Neural cell (in vitro differentiated cells): ENCODE measurements around the gene LRRC46. TPM values are rescaled to one million over a fixed set of nuclear protein-coding genes. Genes with fewer than 3 reads are reported as not detected.

ENCODE experiments used
- H2AFZ ChIP-seq: fragments of 200-600, 300-800 bp; sonication (generic), shearing (Covaris generic); 2 replicates; pipeline ENCODE4 v1.6.0; 2014; ENCODE audit warnings: low read depth, mild to moderate bottlenecking, antibody characterized with exemption, low read length, moderate library complexity
- H3F3A ChIP-seq: fragments of 200-600 bp; shearing (Covaris generic); 2 replicates; pipeline ENCODE4 v1.6.1; 2016; ENCODE audit warnings: mild to moderate bottlenecking, moderate library complexity, mixed read lengths, antibody characterized with exemption, low read length; ENCODE audit not compliant: insufficient read depth, poor library complexity, severe bottlenecking
- H3K27ac ChIP-seq: fragments of 200-600, 300-800 bp; sonication (generic), shearing (Covaris generic); 2 replicates; pipeline ENCODE4 v1.5.1; 2014; ENCODE audit warnings: mild to moderate bottlenecking, low read length, moderate library complexity
- H3K27me3 ChIP-seq: fragments of 300-800, 200-600 bp; sonication (generic), shearing (Covaris generic); 2 replicates; pipeline ENCODE4 v1.6.0; 2014; ENCODE audit warnings: mild to moderate bottlenecking, low read depth, low read length, moderate library complexity; ENCODE audit not compliant: insufficient read depth
- H3K36me3 ChIP-seq: fragments of 300-800, 200-600 bp; sonication (generic), shearing (Covaris generic); 2 replicates; pipeline ENCODE4 v1.5.1; 2014; ENCODE audit warnings: mild to moderate bottlenecking, antibody characterized with exemption, low read length, moderate library complexity; ENCODE audit not compliant: insufficient read depth
- H3K4me2 ChIP-seq: fragments of 300-800, 200-600 bp; sonication (generic), shearing (Covaris generic); 2 replicates; pipeline ENCODE4 v1.6.0; 2014; ENCODE audit warnings: mild to moderate bottlenecking, low read length
- H3K4me3 ChIP-seq: fragments of 300-800, 200-600 bp; sonication (generic), shearing (Covaris generic); 2 replicates; pipeline ENCODE4 v1.5.1; 2014; ENCODE audit warnings: mild to moderate bottlenecking, low read length, moderate library complexity
- H3K79me2 ChIP-seq: fragments of 200-600 bp; shearing (Covaris generic); replicated peaks from 2 replicates; pipeline ENCODE4 v1.6.0; 2014; ENCODE audit warnings: mild to moderate bottlenecking, low read length, moderate library complexity; ENCODE audit not compliant: insufficient read depth
- H3K9ac ChIP-seq: fragments of 300-800, 200-600 bp; sonication (generic), shearing (Covaris generic); 2 replicates; pipeline ENCODE4 v1.6.1; 2016; ENCODE audit warnings: mild to moderate bottlenecking, low read length, mixed read lengths
- H3K9me2 ChIP-seq: fragments of 200-600 bp; shearing (Covaris generic); 2 replicates; pipeline ENCODE4 v1.6.1; 2016; ENCODE audit warnings: mild to moderate bottlenecking, low read length, mixed read lengths; ENCODE audit not compliant: insufficient read depth
- H3K9me3 ChIP-seq: fragments of 200-600, 300-800 bp; sonication (generic), shearing (Covaris generic); 2 replicates; pipeline ENCODE4 v1.6.1; 2016; ENCODE audit warnings: mild to moderate bottlenecking, mixed run types, low read length, moderate library complexity, mixed read lengths
- H4K20me1 ChIP-seq: fragments of 200-600 bp; shearing (Covaris generic); 2 replicates; pipeline ENCODE4 v1.6.1; 2016; ENCODE audit warnings: mild to moderate bottlenecking, mixed run types; ENCODE audit not compliant: insufficient read depth
- CTCF ChIP-seq: fragments of 450-650 bp; IDR thresholded peaks from 2 replicates; pipeline ENCODE4 v1.5.1; 2014; ENCODE audit warnings: antibody characterized with exemption, mild to moderate bottlenecking, moderate library complexity; ENCODE audit not compliant: poor library complexity, severe bottlenecking
- EP300 ChIP-seq: fragments of 450-650 bp; conservative IDR thresholded peaks from 2 replicates; pipeline ENCODE4 v1.6.1; 2014; ENCODE audit warnings: antibody characterized with exemption, mild to moderate bottlenecking, moderate library complexity; ENCODE audit not compliant: poor library complexity, severe bottlenecking
- EZH2 ChIP-seq: fragments of 200-600, 300-800 bp; shearing (Covaris generic), sonication (generic); IDR thresholded peaks from 2 replicates; pipeline ENCODE4 v1.6.1; 2014; ENCODE audit warnings: antibody characterized with exemption, low read length, borderline replicate concordance, mild to moderate bottlenecking; ENCODE audit not compliant: insufficient read depth, poor library complexity, severe bottlenecking
- MXI1 ChIP-seq: fragments of 450-650 bp; conservative IDR thresholded peaks from 2 replicates; pipeline ENCODE4 v1.6.1; 2014; ENCODE audit warnings: antibody characterized with exemption, mild to moderate bottlenecking; ENCODE audit not compliant: poor library complexity, severe bottlenecking
- POLR2AphosphoS5 ChIP-seq: IDR thresholded peaks from 2 replicates; pipeline ENCODE4 v1.6.1; 2012
- RAD21 ChIP-seq: fragments of 450-650 bp; conservative IDR thresholded peaks from 2 replicates; pipeline ENCODE4 v1.6.1; 2014; ENCODE audit warnings: antibody characterized with exemption, mild to moderate bottlenecking, moderate library complexity
- REST ChIP-seq: IDR thresholded peaks from 2 replicates; pipeline ENCODE4 v1.6.1; 2012; ENCODE audit warnings: borderline replicate concordance
- SMC3 ChIP-seq: fragments of 450-650 bp; conservative IDR thresholded peaks from 2 replicates; pipeline ENCODE4 v1.6.1; 2014; ENCODE audit warnings: antibody characterized with exemption, mild to moderate bottlenecking, moderate library complexity; ENCODE audit not compliant: poor library complexity
- TAF1 ChIP-seq: IDR thresholded peaks from 2 replicates; pipeline ENCODE4 v1.6.1; 2012; ENCODE audit warnings: low read depth
- polyA plus RNA-seq: library from polyadenylated mRNA; depleted of rRNA; stranded (reverse); fragments of >200 nt; gene quantifications from 2 replicates; pipeline ENCODE4 v1.2.3, GENCODE V29; 2014

Gene LRRC46
- polyA plus RNA-seq, 1 donor from 2014 or later: 0.12 TPM

- TF ChIP-seq CTCF (peak; percentile 42), REST (no peak), EZH2 (no peak), MXI1 (no peak), EP300 (no peak), POLR2AphosphoS5 (no peak), RAD21 (no peak), TAF1 (no peak)
- no peak overlapping the region for H3K4me2 ChIP-seq
- no peaks in the 10 kb centered on the region for H3F3A ChIP-seq
- H3K79me2 ChIP-seq: no peaks in the 10 kb centered on the region
- no peaks in the 10 kb centered on the region for H3K9me3 ChIP-seq
- H3K4me3 ChIP-seq: no peak overlapping the region
- peaks cover 58% of the 10 kb centered on the region for H3K27me3 ChIP-seq
- no peak overlapping the region for H2AFZ ChIP-seq
- H4K20me1 ChIP-seq: no peaks in the 10 kb centered on the region
- H3K9me2 ChIP-seq: no peaks in the 10 kb centered on the region
- H3K36me3 ChIP-seq: no peaks in the 10 kb centered on the region
- H3K27ac ChIP-seq: no peak overlapping the region
- no peak overlapping the region for H3K9ac ChIP-seq
These were observed 13.6 kb downstream of the LRRC46 start for GRCh38 chr17:47844814-47845715.

DNA sequence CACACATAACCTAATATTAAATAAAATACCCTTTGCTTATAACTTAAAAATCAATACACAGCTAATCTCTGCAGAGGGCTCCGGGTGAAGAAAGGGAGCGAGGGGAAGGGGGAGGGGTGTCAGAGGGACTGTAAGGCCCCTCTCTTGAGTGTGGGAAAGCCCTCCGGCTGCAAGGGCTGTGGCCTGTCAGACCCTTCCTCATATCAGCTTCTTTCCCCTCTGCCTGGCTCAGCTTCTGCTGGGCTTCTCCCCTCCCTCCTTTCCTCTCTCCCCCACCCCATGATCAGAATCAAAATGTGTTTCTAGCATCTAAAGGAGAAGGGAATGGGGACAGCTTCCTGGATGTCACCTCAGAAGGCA, 14.2 kb downstream of the LRRC46 start:
- H3F3A ChIP-seq: no peaks in the 10 kb centered on the region
- no peaks in the 10 kb centered on the region for H3K9me3 ChIP-seq
- no peaks in the 10 kb centered on the region for H3K79me2 ChIP-seq
- peaks cover 64% of the 10 kb centered on the region for H3K27me3 ChIP-seq
- H4K20me1 ChIP-seq: no peaks in the 10 kb centered on the region
- H3K9ac ChIP-seq: no peak overlapping the region
- no peak overlapping the region for H3K27ac ChIP-seq
- no peaks in the 10 kb centered on the region for H3K36me3 ChIP-seq
- no peak overlapping the region for H3K4me2 ChIP-seq
- no peaks in the 10 kb centered on the region for H3K9me2 ChIP-seq
- no peak overlapping the region for H3K4me3 ChIP-seq
- no peak for TF ChIP-seq CTCF
- TF ChIP-seq MXI1: no peak
- no peak for TF ChIP-seq REST
- no peak for TF ChIP-seq EZH2
- no peak for TF ChIP-seq SMC3
- no peak overlapping the region for H2AFZ ChIP-seq
